C4-2B (cell line): Measurements from ENCODE around the gene HOXB5.

Experiments used
- H3K27ac ChIP-seq: fragments of 450-650 bp; 2 replicates; pipeline ENCODE4 v1.5.1; 2017
- ZFX ChIP-seq: fragments of 450-650 bp; IDR thresholded peaks from 2 replicates; pipeline ENCODE4 v1.6.1; 2017
- TF ChIP-seq, protein P1 (sequence below): fragments of 450-650 bp; conservative IDR thresholded peaks from 2 replicates; pipeline ENCODE4 v1.5.1; 2017; ENCODE audit warnings: mild to moderate bottlenecking

HOXB5 gene

GRCh38 chr17:48554412-48555257 lies 38.9 kb downstream of the HOXB5 start:
- TF ChIP-seq, protein P1, sequence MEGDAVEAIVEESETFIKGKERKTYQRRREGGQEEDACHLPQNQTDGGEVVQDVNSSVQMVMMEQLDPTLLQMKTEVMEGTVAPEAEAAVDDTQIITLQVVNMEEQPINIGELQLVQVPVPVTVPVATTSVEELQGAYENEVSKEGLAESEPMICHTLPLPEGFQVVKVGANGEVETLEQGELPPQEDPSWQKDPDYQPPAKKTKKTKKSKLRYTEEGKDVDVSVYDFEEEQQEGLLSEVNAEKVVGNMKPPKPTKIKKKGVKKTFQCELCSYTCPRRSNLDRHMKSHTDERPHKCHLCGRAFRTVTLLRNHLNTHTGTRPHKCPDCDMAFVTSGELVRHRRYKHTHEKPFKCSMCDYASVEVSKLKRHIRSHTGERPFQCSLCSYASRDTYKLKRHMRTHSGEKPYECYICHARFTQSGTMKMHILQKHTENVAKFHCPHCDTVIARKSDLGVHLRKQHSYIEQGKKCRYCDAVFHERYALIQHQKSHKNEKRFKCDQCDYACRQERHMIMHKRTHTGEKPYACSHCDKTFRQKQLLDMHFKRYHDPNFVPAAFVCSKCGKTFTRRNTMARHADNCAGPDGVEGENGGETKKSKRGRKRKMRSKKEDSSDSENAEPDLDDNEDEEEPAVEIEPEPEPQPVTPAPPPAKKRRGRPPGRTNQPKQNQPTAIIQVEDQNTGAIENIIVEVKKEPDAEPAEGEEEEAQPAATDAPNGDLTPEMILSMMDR = no peak
- no peak for TF ChIP-seq ZFX
- no peak overlapping the region for H3K27ac ChIP-seq

DNA sequence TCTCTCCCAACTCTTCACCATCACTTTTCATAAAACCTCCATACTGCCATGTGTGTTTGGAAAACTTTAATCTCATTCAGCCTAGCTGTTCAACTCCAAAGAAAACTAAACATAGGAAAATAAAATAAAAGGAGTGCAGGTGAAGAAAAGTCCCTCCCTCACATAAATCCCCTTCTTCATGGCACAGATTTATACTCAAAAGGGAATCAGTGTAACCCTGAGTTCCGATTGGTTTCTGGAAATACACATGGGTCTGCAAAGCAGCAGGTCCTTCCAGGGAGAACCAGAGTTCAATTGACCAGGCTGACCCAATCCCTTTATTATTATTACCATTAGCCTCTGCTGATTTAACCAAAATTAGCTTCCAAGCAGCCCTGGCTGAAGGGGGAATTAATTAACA lies 39.8 kb downstream of the HOXB5 start:
- no peak overlapping the region for H3K27ac ChIP-seq
- TF ChIP-seq ZFX = no peak
- TF ChIP-seq, protein P1 = no peak

- TF ChIP-seq, protein P1 = no peak
- TF ChIP-seq ZFX = no peak
- H3K27ac ChIP-seq = no peak overlapping the region
These were observed 40.4 kb downstream of the HOXB5 start for GRCh38 chr17:48553190-48553547.

- H3K27ac ChIP-seq = no peak overlapping the region
- TF ChIP-seq, protein P1 = no peak
- no peak for TF ChIP-seq ZFX
These were observed 41.0 kb downstream of the HOXB5 start for GRCh38 chr17:48552466-48553189.

DNA sequence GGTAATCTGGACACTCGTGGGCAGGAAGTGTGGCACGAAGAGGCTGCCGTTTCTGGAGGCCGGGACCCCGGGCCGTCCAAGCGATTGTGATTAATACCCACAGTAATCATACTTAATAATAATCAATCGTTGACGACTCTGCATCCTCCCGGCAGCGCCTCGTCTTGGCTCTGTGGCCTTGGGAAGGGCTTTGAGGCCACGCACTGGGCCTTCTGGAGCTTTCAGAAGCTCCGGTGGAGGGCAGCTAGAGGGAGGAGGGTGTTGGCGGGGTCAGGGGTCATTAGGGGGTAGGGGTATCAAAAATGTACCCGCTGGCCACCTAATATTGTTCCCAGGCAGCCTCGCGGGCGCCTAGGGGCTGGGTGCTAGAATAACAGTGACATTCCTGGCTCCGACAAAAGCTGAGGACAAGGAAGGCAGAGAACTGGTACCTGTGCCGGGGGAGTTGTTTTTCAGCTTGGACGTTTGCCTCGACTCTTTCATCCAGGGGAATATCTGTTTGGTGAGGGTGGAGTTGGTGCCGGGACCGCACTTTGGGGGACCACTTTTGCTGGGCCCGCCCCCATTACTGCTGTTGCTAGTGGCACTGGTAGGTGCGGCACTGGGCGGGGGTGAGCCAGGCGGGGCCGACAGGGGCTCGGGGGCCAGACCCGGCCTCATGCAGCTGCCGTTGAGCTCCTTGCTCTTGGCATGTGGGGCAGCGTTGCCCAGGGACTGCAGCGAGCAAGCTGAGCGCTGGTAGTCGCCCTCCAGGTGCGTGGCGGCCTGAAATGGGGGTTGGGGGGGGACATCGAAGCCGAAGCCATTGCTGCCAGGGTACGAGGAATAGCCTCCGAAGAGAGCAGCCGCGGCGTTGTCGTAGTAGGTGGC lies 41.7 kb downstream of the HOXB5 start:
- no peak overlapping the region for H3K27ac ChIP-seq
- TF ChIP-seq, protein P1 = no peak
- TF ChIP-seq ZFX = no peak

GRCh38 chr17:48551214-48551555 lies 42.4 kb downstream of the HOXB5 start:
- no peak for TF ChIP-seq ZFX
- no peak overlapping the region for H3K27ac ChIP-seq

- no peak overlapping the region for H3K27ac ChIP-seq
- TF ChIP-seq ZFX = no peak
- TF ChIP-seq, protein P1 = no peak
These were observed 42.9 kb downstream of the HOXB5 start for GRCh38 chr17:48550502-48551213.
